Activated CD8-positive, alpha-beta T cell treated with anti-CD3 and anti-CD28 coated beads for 36 hours (primary cell): Measurements from ENCODE around the gene DLG1. TPM values are rescaled to one million over a fixed set of nuclear protein-coding genes. Genes with fewer than 3 reads are reported as not detected.

Experiments used
- ATAC-seq: fragments of 200-7000 bp; cut with Tn5 transposase; one replicate; pipeline ENCODE4 v1.10.0; 2021; ENCODE audit warnings: mild to moderate bottlenecking, moderate library complexity
- CTCF ChIA-PET: fragments of 350-600 bp; sonication (Branson Sonifier 250); formaldehyde crosslinking; loops from one replicate; lab custom pipeline; 2021; ENCODE audit warnings: antibody characterized with exemption; lab: Charles Lee
- POLR2A ChIA-PET: fragments of 350-600 bp; sonication (Branson Sonifier 250); formaldehyde crosslinking; loops from one replicate; lab custom pipeline; 2021; ENCODE audit warnings: antibody characterized with exemption; lab: Charles Lee
- DNase-seq: peaks from one replicate; pipeline ENCODE4 v3.0.0-alpha.2; 2020
- H3K27ac Mint-ChIP-seq: one replicate; pipeline ENCODE4 v1.8.0; 2021; ENCODE audit warnings: mild to moderate bottlenecking, mixed read lengths
- H3K27me3 Mint-ChIP-seq: one replicate; pipeline ENCODE4 v1.8.0; 2021; ENCODE audit warnings: mixed read lengths
- H3K36me3 Mint-ChIP-seq: one replicate; pipeline ENCODE4 v1.8.0; 2021; ENCODE audit warnings: low read depth, mixed read lengths
- H3K4me1 Mint-ChIP-seq: one replicate; pipeline ENCODE4 v1.8.0; 2021; ENCODE audit warnings: low read depth, mixed read lengths
- H3K4me3 Mint-ChIP-seq: one replicate; pipeline ENCODE4 v1.8.0; 2021; ENCODE audit warnings: mild to moderate bottlenecking, moderate library complexity, mixed read lengths
- H3K9me3 Mint-ChIP-seq: one replicate; pipeline ENCODE4 v1.8.0; 2021; ENCODE audit warnings: mixed read lengths
- CTCF ChIP-seq: fragments of 200-600 bp; IDR thresholded peaks from one replicate; pipeline ENCODE4 v1.8.0; 2022; ENCODE audit warnings: antibody characterized with exemption, mild to moderate bottlenecking
- intact Hi-C: fragments of 100-400 bp; cut with micrococcal nuclease; formaldehyde crosslinking; loops from one replicate; pipeline ENCODE4 v1.10.0; 2022
- total RNA-seq, 2 experiments: library from RNA; stranded (reverse); gene quantifications; one replicate each; pipeline ENCODE4 v1.2.3, GENCODE V29; 2021

The DLG1 gene
- total RNA-seq, 2 experiments from 2014 or later: 57.6 to 62.2 TPM

- no peak for ATAC-seq
- intact Hi-C loops: no loop called here
These were observed 45.4 kb upstream of the DLG1 start for GRCh38 chr3:197343656-197344408.

GRCh38 chr3:197343111-197343510 lies 44.7 kb upstream of the DLG1 start:
- Mint-ChIP-seq H3K27ac (no peak overlapping the region), H3K27me3 (no peaks in the 10 kb centered on the region), H3K36me3 (no peaks in the 10 kb centered on the region), H3K4me3 (no peak overlapping the region), H3K4me1 (no peaks in the 10 kb centered on the region), H3K9me3 (no peaks in the 10 kb centered on the region)
- ChIA-PET CTCF (no interaction called here), POLR2A (interaction anchor here (0.6 kb wide), 1 partner anchor 218 kb away, joined by 3 read pairs; no protein-coding TSS in a partner anchor)
- no peak for TF ChIP-seq CTCF
- intact Hi-C loops: no loop called here
- ATAC-seq (no peak), DNase-seq (no peak)

More at GRCh38 chr3:197343656-197344408, 45.4 kb upstream of the DLG1 start:
- Mint-ChIP-seq H3K4me1 (no peaks in the 10 kb centered on the region), H3K36me3 (no peaks in the 10 kb centered on the region), H3K4me3 (no peak overlapping the region), H3K27ac (no peak overlapping the region), H3K9me3 (no peaks in the 10 kb centered on the region), H3K27me3 (no peaks in the 10 kb centered on the region)
- TF ChIP-seq CTCF: no peak
- CTCF ChIA-PET: no interaction called here
- POLR2A ChIA-PET: no interaction called here
- no peak for DNase-seq

GRCh38 chr3:197340521-197340871 lies 42.1 kb upstream of the DLG1 start:
- no peaks in the 10 kb centered on the region for H3K4me1 Mint-ChIP-seq
- no peak for DNase-seq
- CTCF ChIA-PET: no interaction called here
- POLR2A ChIA-PET: no interaction called here
- H3K9me3 Mint-ChIP-seq: no peaks in the 10 kb centered on the region
- intact Hi-C loops: no loop called here
- H3K27ac Mint-ChIP-seq: no peak overlapping the region
- no peak overlapping the region for H3K4me3 Mint-ChIP-seq
- H3K36me3 Mint-ChIP-seq: no peaks in the 10 kb centered on the region
- H3K27me3 Mint-ChIP-seq: no peaks in the 10 kb centered on the region
- ATAC-seq: no peak
- no peak for TF ChIP-seq CTCF

- Mint-ChIP-seq H3K27ac (no peak overlapping the region), H3K4me3 (no peak overlapping the region), H3K4me1 (no peaks in the 10 kb centered on the region), H3K9me3 (no peaks in the 10 kb centered on the region), H3K36me3 (no peaks in the 10 kb centered on the region), H3K27me3 (no peaks in the 10 kb centered on the region)
- TF ChIP-seq CTCF: no peak
- no peak for ATAC-seq
- ChIA-PET POLR2A (no interaction called here), CTCF (no interaction called here)
- intact Hi-C loops: no loop called here
- DNase-seq: no peak
These were observed 41.6 kb upstream of the DLG1 start for GRCh38 chr3:197339841-197340520.

GRCh38 chr3:197338586-197338985 lies 40.2 kb upstream of the DLG1 start:
- no peak for TF ChIP-seq CTCF
- DNase-seq (peak; percentile 11), ATAC-seq (peak; percentile 37)
- intact Hi-C loops: no loop called here
- Mint-ChIP-seq H3K4me1 (no peaks in the 10 kb centered on the region), H3K9me3 (no peaks in the 10 kb centered on the region), H3K36me3 (no peaks in the 10 kb centered on the region), H3K27me3 (peaks cover 2% of the 10 kb centered on the region), H3K4me3 (no peak overlapping the region), H3K27ac (no peak overlapping the region)
- ChIA-PET CTCF (no interaction called here), POLR2A (no interaction called here)
